NB4 (cell line): ENCODE results near the gene MICAL2.

Source experiments
- DNase-seq: peaks from one replicate; pipeline ENCODE4 v3.0.0; 2010; ENCODE audit warnings: low read depth
- H3K4me3 ChIP-seq: one replicate; pipeline ENCODE4 v1.5.1; 2011; ENCODE audit warnings: mild to moderate bottlenecking, low read depth, low read length, moderate library complexity
- MAX ChIP-seq: IDR thresholded peaks from 2 replicates; pipeline ENCODE4 v1.6.1; 2011; ENCODE audit warnings: low read depth, low read length
- POLR2A ChIP-seq: IDR thresholded peaks from 2 replicates; pipeline ENCODE4 v1.6.1; 2011; ENCODE audit warnings: mild to moderate bottlenecking; ENCODE audit not compliant: insufficient read length; ENCODE audit errors: extremely low read depth

Gene MICAL2

GRCh38 chr11:12312132-12312531 is 201.7 kb downstream of the MICAL2 start:
- DNase-seq: no peak
- no peak for TF ChIP-seq MAX
- TF ChIP-seq POLR2A: no peak
- H3K4me3 ChIP-seq: no peak overlapping the region
